B cell (primary cell): ENCODE measurements around the gene BUB3. TPM values are rescaled to one million over a fixed set of nuclear protein-coding genes. Genes with fewer than 3 reads are reported as not detected.

Source experiments
- ATAC-seq: fragments of 200-7000 bp; cut with Tn5 transposase; one replicate; pipeline ENCODE4 v1.10.0; 2021; ENCODE audit warnings: low read depth, mild to moderate bottlenecking, moderate number of reproducible peaks, moderate library complexity
- CTCF ChIA-PET: fragments of 350-600 bp; sonication (Branson Sonifier 250); formaldehyde crosslinking; loops from one replicate; lab custom pipeline; 2021; ENCODE audit warnings: antibody characterized with exemption, inconsistent platforms; lab: Charles Lee
- POLR2A ChIA-PET: fragments of 350-600 bp; sonication (Branson Sonifier 250); formaldehyde crosslinking; loops from one replicate; lab custom pipeline; 2021; ENCODE audit warnings: antibody characterized with exemption; lab: Charles Lee
- DNase-seq: peaks from one replicate; pipeline ENCODE4 v3.0.0; 2013
- H2AFZ ChIP-seq: 2 replicates; pipeline ENCODE4 v1.6.1; 2012; ENCODE audit warnings: mild to moderate bottlenecking, low read depth, low read length; ENCODE audit not compliant: insufficient read depth, poor library complexity, severe bottlenecking
- H3K27ac ChIP-seq, 2 donors: 1 replicate in 1 of 2; 2 replicates in 1 of 2; pipeline ENCODE4 v1.5.1; 2012 to 2013; ENCODE audit warnings: low read length in 2 of 2, mild to moderate bottlenecking in 2 of 2, moderate library complexity in 1 of 2
- H3K27me3 ChIP-seq, 4 experiments: fragments of 200-600 bp in 1 of 4; sonication (generic) in 1 of 4; replicated peaks in 1 of 4; 1 replicate in 2 of 4; 2 replicates in 2 of 4; pipeline versions ENCODE4 v1.6.1 to v1.7.0; 2013 to 2016; ENCODE audit warnings: low read length in 3 of 4, mild to moderate bottlenecking in 2 of 4, mixed read lengths in 1 of 4, moderate library complexity in 1 of 4; ENCODE audit not compliant: insufficient read depth in 4 of 4, control insufficient read depth in 3 of 4; ENCODE audit errors: control extremely low read depth in 1 of 4
- H3K36me3 ChIP-seq, 2 experiments: replicated peaks in 1 of 2; 1 replicate in 1 of 2; 2 replicates in 1 of 2; pipeline versions ENCODE4 v1.6.1 to v1.7.1; 2013; ENCODE audit warnings: low read length in 1 of 2; ENCODE audit not compliant: insufficient read depth in 2 of 2, control insufficient read depth in 1 of 2; ENCODE audit errors: control extremely low read depth in 1 of 2, extremely low read depth in 1 of 2
- H3K4me1 ChIP-seq, 2 donors: fragments of 200-600 bp in 1 of 2; sonication (generic) in 1 of 2; 1 replicate in 1 of 2; 2 replicates in 1 of 2; pipeline versions ENCODE4 v1.5.1 to v1.6.1; 2013 to 2017; ENCODE audit warnings: low read length in 2 of 2; ENCODE audit not compliant: control insufficient read depth in 2 of 2, insufficient read depth in 2 of 2
- H3K4me2 ChIP-seq: replicated peaks from 2 replicates; pipeline ENCODE3; 2012; ENCODE audit warnings: mild to moderate bottlenecking, low read depth, low read length; ENCODE audit not compliant: poor library complexity, severe bottlenecking
- H3K4me3 ChIP-seq, 5 experiments: fragments of 200-600 bp in 1 of 5; sonication (generic) in 1 of 5; 1 replicate in 3 of 5; 2 replicates in 2 of 5; pipeline versions ENCODE4 v1.5.1 to v1.7.0; 2011 to 2016; ENCODE audit warnings: low read length in 4 of 5, mild to moderate bottlenecking in 4 of 5, low read depth in 2 of 5, control low read depth in 1 of 5, moderate library complexity in 1 of 5; ENCODE audit not compliant: insufficient read depth in 1 of 5; ENCODE audit errors: control extremely low read depth in 1 of 5, extremely low read depth in 1 of 5
- H3K79me2 ChIP-seq: fragments of 200-600 bp; sonication (generic); one replicate; pipeline ENCODE4 v1.6.0; 2016; ENCODE audit warnings: low read length; ENCODE audit not compliant: control insufficient read depth, insufficient read depth
- H3K9ac ChIP-seq: fragments of 200-600 bp; sonication (generic); 2 replicates; pipeline ENCODE4 v1.6.1; 2017; ENCODE audit warnings: mild to moderate bottlenecking, low read length, moderate library complexity
- H3K9me3 ChIP-seq, 3 donors: one replicate each; pipeline versions ENCODE4 v1.6.1 to v1.7.1; 2013; ENCODE audit warnings: low read length in 2 of 3; ENCODE audit not compliant: control insufficient read depth in 2 of 3, insufficient read depth in 1 of 3; ENCODE audit errors: control extremely low read depth in 1 of 3
- H4K20me1 ChIP-seq: 2 replicates; pipeline ENCODE4 v1.6.0; 2012; ENCODE audit warnings: mild to moderate bottlenecking, low read length; ENCODE audit not compliant: insufficient read depth, control insufficient read depth, poor library complexity, severe bottlenecking
- H3K27ac Mint-ChIP-seq: one replicate; pipeline ENCODE4 v1.8.0; 2021; ENCODE audit warnings: mixed read lengths
- H3K27me3 Mint-ChIP-seq: one replicate; pipeline ENCODE4 v1.8.0; 2021; ENCODE audit warnings: mixed read lengths
- H3K4me1 Mint-ChIP-seq: one replicate; pipeline ENCODE4 v1.8.0; 2021; ENCODE audit warnings: mixed read lengths
- H3K4me3 Mint-ChIP-seq: one replicate; pipeline ENCODE4 v1.8.0; 2021; ENCODE audit warnings: mixed read lengths
- H3K9me3 Mint-ChIP-seq: one replicate; pipeline ENCODE4 v1.8.0; 2022; ENCODE audit warnings: mixed read lengths; ENCODE audit not compliant: insufficient read depth
- CTCF ChIP-seq: fragments of 200-600 bp; IDR thresholded peaks from one replicate; pipeline ENCODE4 v1.8.0; 2022; ENCODE audit warnings: antibody characterized with exemption, mild to moderate bottlenecking
- EZH2 ChIP-seq: IDR thresholded peaks from 2 replicates; pipeline ENCODE4 v1.6.1; 2012; ENCODE audit warnings: borderline replicate concordance, low read depth, mild to moderate bottlenecking, moderate library complexity, low read length; ENCODE audit not compliant: insufficient read depth, poor library complexity, severe bottlenecking
- WGBS: methylation state at CpG from one replicate; pipeline ENCODE4 v1.1.5; 2013; ENCODE audit warnings: missing lambda C conversion rate; ENCODE audit not compliant: insufficient coverage; 5-methylcytosine and 5-hydroxymethylcytosine counted together
- intact Hi-C: fragments of 100-400 bp; cut with micrococcal nuclease; formaldehyde crosslinking; loops from one replicate; pipeline ENCODE4 v1.10.0; 2022
- polyA plus RNA-seq: library from polyadenylated mRNA; depleted of rRNA; stranded (reverse); fragments of >200 nt; gene quantifications from 2 replicates; pipeline ENCODE4 v1.2.3, GENCODE V29; 2012
- total RNA-seq, 2 donors: library from RNA; stranded (reverse); fragments of 120-200 nt in 1 of 2; gene quantifications; 1 replicate in 1 of 2; 2 replicates in 1 of 2; pipeline versions ENCODE4 v1.2.3 to v1.2.4, GENCODE V29; 2013 to 2022

BUB3 gene
- total and polyA plus RNA-seq, 2 donors (not counting 1 experiment from before 2014, with no cell fraction given) = 112 to 113 TPM

DNA sequence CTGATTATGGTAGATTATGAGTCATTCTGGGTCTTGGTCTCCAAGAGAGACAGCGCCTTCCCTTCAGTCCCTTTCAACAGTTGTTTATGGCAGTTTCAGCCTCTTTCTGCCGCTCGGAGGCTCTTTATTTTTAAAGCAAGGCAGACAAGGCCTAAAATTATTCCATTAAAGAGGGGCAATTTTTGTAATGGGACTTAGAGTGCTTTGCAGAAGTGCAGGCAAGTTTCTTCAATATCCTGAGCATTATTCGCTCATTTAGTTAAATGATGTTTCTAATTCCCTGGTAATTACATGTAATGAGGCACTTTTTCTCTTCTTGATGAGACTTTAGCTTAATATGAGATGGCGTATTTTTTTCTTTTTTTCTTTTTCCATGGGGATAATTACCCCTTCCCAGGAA, 33.6 kb downstream of the BUB3 start:
- WGBS = 100% methylated on average over 2 of the region's 5 CpGs
- ChIA-PET CTCF (no interaction called here), POLR2A (no interaction called here)
- ATAC-seq = no peak
- Histone ChIP-seq H3K36me3 (peaks cover 13 to 22% of the 10 kb centered on the region in 2 experiments), H3K4me3 (no peak overlapping the region), H3K9me3 (peaks cover 10 to 20% (median 13%) of the 10 kb centered on the region in 3 donors), H4K20me1 (no peaks in the 10 kb centered on the region), H3K4me2 (no peak overlapping the region), H3K27me3 (no peaks in the 10 kb centered on the region), H3K9ac (no peak overlapping the region), H3K4me1 (no peaks in the 10 kb centered on the region), H2AFZ (no peak overlapping the region), H3K27ac (no peak overlapping the region), H3K79me2 (no peaks in the 10 kb centered on the region)
- H3K4me1 Mint-ChIP-seq = no peaks in the 10 kb centered on the region
- DNase-seq = no peak
- peaks cover 16% of the 10 kb centered on the region for H3K9me3 Mint-ChIP-seq
- TF ChIP-seq EZH2 (no peak), CTCF (no peak)
- no peak overlapping the region for H3K27ac Mint-ChIP-seq
- intact Hi-C loops = no loop called here
- no peak overlapping the region for H3K4me3 Mint-ChIP-seq
- H3K27me3 Mint-ChIP-seq = no peaks in the 10 kb centered on the region

GRCh38 chr10:123191886-123192285, 37.7 kb downstream of the BUB3 start:
- no peak overlapping the region for H3K4me3 Mint-ChIP-seq
- 96% methylated on average over 8 of the region's 8 CpGs for WGBS
- Histone ChIP-seq H4K20me1 (no peaks in the 10 kb centered on the region), H3K27ac (no peak overlapping the region), H2AFZ (no peak overlapping the region), H3K4me1 (no peaks in the 10 kb centered on the region), H3K4me2 (no peak overlapping the region), H3K27me3 (no peaks in the 10 kb centered on the region), H3K79me2 (no peaks in the 10 kb centered on the region), H3K9ac (no peak overlapping the region), H3K36me3 (peaks cover under 1 to 12% of the 10 kb centered on the region in 2 experiments), H3K4me3 (no peak overlapping the region), H3K9me3 (no peaks in the 10 kb centered on the region)
- H3K4me1 Mint-ChIP-seq = no peaks in the 10 kb centered on the region
- no peak for TF ChIP-seq CTCF
- no peak for TF ChIP-seq EZH2
- POLR2A ChIA-PET = no interaction called here
- ATAC-seq (no peak), DNase-seq (no peak)
- H3K27me3 Mint-ChIP-seq = no peaks in the 10 kb centered on the region
- no peaks in the 10 kb centered on the region for H3K9me3 Mint-ChIP-seq
- H3K27ac Mint-ChIP-seq = no peak overlapping the region
- CTCF ChIA-PET = no interaction called here
- intact Hi-C loops = no loop called here
